Right renal pelvis (tissue), 4 donors: ENCODE results near the gene USP11. TPM values are rescaled to one million over a fixed set of nuclear protein-coding genes. Genes with fewer than 3 reads are reported as not detected.

ENCODE experiments used
- DNase-seq, 4 donors: peaks; one replicate each; pipeline ENCODE4 v3.0.0-alpha.2; 2013; ENCODE audit warnings: low read depth in 4 of 4, low spot score in 3 of 4, missing footprints in 1 of 4
- polyA plus RNA-seq, 4 donors: library from polyadenylated mRNA; unstranded; fragments of 120-200 nt; gene quantifications; one replicate each; pipeline ENCODE4 v1.2.1, GENCODE V29; 2013; ENCODE audit not compliant: insufficient read length in 4 of 4

USP11 gene
- polyA plus RNA-seq, 4 donors, result 116 to 145 (median 132) TPM

DNA sequence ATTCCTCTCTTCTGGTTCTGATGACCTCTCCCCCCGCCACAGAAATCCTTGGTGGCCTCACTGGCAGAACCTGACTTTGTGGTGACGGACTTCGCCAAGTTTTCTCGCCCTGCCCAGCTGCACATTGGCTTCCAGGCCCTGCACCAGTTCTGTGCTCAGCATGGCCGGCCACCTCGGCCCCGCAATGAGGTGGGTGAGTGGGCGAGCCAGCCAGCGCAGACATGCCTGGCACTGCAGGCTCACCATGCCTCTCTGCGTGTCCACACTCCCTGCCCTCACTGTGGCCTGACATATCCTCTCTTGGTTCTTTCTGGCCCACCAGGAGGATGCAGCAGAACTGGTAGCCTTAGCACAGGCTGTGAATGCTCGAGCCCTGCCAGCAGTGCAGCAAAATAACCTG is 30.5 kb upstream of the USP11 start:
- no peak for DNase-seq

DNA sequence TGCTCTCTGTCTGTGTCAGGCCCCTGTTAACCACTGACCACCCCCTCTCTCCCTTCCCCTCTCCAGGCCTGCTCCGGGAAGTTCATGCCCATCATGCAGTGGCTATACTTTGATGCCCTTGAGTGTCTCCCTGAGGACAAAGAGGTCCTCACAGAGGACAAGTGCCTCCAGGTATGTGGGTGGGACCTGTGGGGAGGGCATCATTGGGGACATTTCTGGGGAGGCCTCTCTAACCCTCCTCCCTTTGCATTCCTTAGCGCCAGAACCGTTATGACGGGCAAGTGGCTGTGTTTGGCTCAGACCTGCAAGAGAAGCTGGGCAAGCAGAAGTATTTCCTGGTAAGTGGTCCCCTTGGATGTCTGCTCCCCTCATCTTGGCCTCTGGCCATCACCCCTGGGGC is 29.9 kb upstream of the USP11 start:
- DNase-seq, result no peak

DNA sequence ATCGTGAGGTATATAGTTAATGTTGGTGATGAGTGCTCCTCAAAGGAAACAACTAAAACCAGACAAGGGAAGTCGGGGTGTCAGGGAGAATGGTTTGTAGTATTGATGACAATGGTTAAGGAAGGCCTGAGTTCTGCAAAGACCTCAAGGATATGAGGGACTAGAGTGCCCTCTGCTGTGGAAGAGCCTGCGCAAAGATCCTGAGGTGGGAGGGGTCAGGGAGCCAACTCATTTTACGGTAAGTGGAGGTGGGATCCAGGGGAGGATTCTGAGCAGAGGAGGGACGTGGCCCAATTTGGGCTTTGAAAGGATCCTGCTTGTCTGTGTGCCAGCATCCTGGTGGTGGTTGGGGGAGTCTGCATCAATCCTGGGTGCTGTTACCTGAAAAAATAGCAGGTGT is 27.8 kb upstream of the USP11 start:
- no peak for DNase-seq

DNA sequence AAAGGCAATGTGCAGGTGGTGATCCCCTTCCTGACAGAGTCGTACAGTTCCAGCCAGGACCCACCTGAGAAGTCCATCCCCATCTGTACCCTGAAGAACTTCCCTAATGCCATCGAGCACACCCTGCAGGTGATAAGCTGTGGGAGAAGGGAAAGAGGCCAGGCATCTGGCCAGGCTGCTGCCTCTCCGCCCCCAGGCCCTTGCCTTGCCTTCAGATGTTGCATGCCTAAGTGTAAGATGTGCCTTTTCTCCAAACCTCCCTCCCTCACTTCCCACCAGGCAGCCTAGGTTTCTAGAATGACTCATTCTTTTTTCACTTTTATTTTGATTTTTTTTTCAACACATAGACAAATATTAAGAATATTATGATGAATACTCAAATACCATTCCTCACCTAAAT is 26.5 kb upstream of the USP11 start:
- DNase-seq, result no peak

DNA sequence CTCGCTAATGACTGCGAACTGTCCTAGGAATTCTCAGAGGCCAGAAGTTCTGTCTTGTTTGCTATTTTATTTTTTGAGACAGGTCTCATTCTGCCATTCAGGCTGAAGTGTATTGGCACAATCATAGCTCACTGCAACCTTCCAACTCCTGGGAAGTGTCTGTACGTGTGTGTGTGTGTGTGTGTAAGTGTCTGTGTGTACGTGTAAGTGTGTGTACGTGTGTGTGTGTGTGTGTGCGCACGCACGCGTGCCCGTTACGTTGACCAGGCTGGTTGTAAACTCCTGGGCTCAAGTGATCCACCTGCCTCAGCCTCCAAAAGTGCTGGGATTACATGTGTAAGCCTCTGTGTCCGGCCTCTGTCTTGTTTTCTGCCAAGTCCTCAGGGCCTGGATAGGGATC is 24.7 kb upstream of the USP11 start:
- no peak for DNase-seq

DNA sequence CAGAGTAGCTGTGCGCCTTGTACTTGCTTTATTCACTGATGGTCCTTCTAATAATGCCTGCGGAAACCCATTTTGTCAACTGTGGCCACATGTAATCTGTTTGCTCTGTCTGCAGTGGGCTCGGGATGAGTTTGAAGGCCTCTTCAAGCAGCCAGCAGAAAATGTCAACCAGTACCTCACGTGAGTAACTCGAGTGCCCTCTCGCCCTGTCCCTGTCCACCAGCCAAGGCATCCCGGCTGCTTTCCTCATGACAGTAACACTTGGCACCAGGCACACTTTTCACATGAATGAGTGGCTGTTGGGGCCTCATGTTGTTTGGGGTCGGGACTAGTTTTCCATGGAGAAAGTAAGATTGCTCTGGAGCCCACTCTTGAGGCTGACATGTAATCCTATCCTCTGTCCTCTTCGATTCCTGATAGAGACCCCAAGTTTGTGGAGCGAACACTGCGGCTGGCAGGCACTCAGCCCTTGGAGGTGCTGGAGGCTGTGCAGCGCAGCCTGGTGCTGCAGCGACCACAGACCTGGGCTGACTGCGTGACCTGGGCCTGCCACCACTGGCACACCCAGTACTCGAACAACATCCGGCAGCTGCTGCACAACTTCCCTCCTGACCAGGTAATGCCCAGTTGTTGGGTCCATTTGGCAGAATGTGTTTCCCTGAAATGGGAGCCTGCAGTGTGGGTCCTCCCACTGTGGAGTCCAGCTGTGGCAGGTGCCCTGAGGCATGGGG is 23.1 kb upstream of the USP11 start:
- DNase-seq, result no peak

DNA sequence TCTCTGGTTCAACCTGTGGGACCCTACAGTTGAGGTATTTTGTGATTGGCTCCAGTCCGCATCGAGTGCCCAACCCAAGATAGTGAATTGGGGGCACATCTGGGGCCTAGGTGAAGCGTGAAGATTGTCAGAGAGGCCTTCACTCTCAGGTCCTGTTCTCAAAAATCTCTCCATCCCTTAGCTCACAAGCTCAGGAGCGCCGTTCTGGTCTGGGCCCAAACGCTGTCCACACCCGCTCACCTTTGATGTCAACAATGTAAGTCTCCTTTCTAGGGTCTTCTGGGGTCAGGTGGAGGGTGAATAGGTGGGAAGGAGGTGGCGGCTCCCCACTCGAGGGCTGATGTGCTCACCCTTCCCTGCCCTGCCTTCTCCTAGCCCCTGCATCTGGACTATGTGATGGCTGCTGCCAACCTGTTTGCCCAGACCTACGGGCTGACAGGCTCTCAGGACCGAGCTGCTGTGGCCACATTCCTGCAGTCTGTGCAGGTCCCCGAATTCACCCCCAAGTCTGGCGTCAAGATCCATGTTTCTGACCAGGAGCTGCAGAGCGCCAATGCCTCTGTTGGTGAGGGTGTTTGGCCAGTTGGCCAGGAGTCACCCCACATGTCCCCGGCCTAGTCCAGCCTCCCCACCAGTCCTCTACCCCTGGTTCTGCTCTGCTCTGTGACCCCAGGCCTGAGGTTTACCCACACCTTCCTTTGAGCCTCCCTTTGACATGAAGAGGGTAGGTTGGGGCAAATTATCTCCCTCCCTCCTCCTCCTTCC is 22.0 kb upstream of the USP11 start:
- no peak for DNase-seq

DNA sequence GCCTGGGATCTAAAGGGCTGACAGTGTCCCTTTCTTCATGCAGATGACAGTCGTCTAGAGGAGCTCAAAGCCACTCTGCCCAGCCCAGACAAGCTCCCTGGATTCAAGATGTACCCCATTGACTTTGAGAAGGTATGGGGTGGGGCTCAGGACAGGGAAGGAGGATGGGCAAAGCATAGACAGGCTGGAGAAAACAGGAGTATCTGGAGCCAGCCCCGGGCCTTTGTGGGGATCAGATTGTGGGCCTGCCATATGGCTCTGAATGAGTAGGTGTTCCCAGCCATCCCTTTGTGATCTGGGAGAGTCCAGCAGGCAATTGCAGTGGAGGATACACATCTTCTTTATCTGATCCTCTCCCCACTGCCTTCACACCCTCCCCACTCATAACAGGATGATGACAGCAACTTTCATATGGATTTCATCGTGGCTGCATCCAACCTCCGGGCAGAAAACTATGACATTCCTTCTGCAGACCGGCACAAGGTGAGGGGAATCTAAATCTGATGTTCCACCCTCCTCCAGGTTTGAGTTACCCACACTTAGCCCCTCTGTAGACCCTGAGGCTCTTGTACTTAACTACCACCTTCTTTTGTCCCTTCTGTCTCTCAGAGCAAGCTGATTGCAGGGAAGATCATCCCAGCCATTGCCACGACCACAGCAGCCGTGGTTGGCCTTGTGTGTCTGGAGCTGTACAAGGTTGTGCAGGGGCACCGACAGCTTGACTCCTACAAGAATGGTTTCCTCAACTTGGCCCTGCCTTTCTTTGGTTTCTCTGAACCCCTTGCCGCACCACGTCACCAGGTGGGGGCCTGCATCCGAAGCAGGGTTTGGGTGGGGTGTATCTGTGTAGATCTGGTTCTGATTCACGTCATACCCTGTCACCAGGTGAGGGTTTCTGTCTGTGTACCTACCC is 20.2 kb upstream of the USP11 start:
- DNase-seq, result no peak

DNA sequence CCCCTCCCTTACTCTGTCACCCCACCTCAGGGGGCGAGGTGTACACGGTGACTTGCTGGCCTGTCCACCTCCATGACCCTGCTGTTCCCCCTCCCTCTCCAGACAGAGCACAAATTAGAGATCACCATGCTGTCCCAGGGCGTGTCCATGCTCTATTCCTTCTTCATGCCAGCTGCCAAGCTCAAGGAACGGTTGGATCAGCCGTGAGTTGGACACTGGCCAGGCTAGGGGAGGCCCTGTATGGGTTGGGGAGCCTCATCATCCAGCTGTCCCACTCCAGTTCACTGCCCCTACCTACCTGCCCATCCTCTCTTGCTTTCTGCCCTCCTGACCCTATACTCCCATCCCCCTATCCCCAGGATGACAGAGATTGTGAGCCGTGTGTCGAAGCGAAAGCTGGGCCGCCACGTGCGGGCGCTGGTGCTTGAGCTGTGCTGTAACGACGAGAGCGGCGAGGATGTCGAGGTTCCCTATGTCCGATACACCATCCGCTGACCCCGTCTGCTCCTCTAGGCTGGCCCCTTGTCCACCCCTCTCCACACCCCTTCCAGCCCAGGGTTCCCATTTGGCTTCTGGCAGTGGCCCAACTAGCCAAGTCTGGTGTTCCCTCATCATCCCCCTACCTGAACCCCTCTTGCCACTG is 18.3 kb upstream of the USP11 start:
- no peak for DNase-seq

DNA sequence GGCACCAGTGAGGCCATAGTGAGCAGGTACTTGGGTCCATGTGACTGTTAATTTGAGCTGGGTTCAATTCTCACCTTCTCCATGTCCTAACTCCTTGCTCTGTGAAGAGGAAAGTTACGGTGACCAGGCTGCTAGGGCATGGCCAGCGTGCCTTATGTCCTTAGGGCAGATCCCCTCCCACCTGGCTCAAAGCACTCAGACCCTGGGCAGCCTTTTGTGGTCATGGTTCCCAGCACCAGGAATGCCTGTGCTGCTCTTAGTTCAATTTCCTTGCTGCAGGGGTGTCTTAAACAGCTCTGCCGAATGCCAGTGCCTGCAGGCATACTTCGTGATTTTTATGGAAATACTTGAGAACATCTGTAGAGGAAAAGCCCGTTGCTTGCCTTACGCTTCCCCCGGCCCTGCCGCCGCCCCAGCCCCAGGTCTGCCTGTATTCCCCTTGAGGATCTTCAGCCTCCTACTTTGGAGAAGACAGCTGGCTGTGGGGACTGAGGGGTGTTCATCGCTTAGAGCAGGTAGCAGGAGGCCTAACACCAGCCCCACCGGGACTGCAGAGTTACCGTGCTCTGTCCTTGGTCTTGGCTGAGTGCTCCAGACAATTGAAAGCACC is 17.4 kb upstream of the USP11 start:
- DNase-seq, result no peak

DNA sequence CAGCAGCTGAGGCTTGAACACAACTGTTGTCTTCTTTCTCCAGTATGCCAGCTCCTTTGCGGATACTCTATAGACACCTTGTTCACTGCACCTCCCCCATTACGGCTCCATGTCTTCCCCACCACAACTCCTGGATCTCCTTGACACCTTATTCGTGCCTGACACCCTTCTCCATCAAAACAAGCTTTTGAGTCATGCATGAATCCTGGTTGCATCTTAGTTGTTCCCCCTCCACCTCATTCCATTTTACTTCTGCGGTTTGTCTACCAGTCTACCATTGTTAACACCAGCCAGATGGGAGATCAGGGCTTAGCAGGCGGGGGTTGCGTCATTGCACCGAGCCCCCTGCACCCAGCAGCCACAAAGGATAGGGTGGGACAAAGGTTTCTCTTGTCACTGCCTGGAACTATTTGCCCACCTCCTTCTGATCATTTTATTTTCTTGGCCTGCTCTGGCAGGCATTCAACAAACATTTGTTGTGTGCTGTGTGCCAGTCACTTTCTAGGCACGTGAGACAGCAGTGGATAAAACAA is 16.4 kb upstream of the USP11 start:
- DNase-seq, result no peak

DNA sequence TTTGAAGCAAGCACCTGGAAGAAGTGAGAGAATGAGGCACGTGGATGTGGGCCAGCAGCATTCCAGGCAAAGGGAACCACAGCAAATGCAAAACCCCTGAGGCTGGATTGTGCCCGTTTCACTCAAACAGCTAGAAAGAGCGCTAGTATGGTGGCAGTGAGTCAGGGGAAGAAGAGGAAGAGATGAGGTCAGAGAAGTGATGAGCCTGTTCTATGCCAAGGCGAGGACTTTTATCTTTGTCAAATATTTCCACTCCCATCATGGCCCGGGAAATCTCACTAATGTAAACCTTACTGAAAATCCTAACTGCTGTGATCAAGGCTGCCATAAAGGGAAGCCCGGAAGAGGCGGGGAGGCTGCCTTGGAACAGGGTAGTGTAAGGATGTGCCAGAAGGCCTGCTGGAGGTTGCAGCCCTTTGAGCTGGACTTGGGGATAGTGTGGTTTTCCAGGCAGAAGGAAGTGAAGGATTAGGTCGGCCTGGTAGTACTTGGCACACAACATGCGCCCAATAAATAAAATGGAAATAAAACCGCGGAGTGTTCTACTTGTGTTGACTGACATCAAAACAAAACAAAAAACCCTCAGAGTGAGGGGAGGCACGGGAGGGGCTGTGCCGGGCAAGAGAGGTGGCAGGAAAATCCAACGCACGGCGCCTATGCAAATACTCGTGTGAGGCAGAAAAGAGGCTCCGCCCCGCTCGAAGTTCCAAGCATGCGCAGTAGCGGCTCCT is 15.5 kb upstream of the USP11 start:
- DNase-seq, result no peak

DNA sequence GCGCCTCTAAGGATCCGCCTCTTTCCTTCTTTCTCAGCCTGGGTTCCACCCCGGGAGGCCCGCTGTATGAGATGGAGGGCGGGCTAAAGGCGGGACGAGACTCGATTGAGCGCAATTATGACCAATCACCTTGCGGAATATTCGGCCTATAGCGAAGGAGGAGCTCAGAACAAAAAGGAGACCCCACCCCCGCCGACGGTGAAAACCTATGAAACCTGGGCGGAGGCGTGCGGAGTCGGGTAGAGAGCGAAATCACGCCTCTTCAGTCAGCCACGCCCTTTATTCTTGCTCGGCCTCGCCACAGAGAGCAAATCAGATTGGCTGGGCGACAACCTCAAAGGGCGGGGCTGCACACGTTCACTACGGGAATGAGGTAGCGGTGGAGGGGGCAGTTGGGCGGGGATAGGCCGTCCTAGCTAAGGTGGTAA is 14.9 kb upstream of the USP11 start:
- peak; percentile 86 to 95 (median 95) for DNase-seq

DNA sequence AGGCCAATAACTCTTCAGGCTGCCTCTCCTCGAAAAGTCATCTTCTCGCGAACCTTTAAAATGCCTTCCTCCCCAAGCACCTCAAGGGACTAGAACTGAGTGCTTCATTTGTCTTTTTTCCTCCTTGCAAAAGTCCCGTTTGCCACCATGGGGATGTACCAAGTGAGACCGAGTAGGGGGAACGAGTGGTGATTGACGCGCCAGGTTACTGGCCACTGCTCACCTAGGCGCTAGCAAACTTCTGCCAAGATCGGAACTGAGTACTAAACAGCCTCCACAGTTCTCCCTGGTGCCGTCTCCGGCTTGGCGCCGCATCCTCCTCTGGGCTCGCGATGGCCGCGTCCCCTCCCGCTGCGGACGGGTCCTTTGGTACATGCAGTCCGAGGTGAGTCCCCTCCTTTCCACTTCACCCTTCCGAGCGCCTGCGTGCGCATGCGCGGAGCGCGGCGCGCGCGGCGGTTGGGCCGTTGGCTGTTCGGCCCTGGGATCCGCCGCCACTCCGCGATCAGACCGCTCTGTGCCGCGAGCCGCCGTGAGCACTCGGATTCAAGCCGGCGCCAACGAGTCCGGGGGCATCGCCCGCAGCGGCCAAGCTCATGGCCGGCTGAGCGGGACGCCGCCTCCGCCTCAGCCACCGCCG is 14.4 kb upstream of the USP11 start, which contains the start of gene CDK16:
Gene CDK16 (plus strand): TSS at position 402 of the 640 bp plus-strand sequence. CDS start 4,877 bp downstream, outside the sequence.
- peak; percentile 56 to 82 (median 62) for DNase-seq

DNA sequence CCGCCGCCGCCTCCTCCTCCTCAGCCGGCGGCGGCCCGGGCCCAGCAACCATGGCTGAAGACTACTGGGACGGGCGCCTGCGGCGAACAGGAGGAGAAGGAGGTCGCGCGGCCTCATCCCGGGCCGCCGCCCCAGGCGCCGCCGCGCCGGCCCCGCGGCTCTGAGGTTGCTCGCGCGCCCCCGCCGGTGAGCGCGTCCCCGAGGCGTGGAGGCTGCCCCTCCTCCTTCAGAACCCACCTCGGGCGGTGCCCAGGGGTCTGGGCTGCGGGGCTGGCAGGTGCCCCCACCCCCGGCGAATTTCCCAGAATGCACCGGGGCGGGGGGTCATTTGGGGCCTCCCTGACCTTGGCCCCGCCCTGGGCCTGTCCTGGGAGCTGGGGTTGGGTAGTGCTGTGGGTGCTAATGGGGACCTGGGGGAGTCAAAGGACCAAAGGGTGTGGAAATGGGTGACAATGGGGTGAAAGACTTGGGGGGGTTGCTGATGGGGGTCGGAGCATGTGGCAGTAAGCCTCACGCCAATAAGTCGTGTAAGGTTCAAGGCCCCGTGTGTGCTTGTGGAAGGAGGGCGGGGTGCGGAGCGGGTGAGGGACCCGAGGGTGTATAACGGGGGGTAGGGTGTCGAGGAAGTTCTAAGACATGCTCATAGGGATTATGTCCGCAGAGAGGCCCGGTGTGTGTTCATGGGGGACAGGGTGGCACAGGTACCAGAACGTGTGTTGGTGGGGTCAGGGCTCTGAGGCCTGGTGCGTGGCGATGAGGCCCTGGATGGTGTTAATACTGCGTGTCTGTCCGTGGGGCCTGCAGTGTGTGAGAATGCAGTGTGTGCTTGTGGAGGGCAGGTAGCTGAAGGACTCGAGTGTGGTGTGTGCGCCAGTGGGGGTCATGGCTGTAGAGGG is 13.6 kb upstream of the USP11 start:
- DNase-seq, result no peak

DNA sequence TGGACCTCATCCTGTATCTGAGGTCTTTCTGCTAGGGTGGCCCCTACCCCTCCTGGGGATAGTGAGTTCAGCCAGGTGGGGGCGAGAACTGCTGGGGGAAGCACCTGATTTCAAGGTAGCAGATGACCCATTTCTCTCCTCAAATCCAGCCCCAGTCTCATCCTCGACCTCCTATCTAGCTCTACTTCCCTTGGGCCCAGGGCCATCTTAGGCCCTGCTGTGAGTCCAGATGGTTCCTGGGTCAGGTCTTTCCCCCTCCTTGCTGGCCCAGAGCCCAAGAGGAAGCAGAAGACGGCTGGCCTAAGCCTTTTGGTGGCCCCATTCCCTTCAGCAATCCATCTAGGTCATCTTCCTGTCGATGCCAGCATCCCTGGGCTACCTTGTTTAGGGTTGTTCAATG is 11.1 kb upstream of the USP11 start:
- DNase-seq, result no peak

DNA sequence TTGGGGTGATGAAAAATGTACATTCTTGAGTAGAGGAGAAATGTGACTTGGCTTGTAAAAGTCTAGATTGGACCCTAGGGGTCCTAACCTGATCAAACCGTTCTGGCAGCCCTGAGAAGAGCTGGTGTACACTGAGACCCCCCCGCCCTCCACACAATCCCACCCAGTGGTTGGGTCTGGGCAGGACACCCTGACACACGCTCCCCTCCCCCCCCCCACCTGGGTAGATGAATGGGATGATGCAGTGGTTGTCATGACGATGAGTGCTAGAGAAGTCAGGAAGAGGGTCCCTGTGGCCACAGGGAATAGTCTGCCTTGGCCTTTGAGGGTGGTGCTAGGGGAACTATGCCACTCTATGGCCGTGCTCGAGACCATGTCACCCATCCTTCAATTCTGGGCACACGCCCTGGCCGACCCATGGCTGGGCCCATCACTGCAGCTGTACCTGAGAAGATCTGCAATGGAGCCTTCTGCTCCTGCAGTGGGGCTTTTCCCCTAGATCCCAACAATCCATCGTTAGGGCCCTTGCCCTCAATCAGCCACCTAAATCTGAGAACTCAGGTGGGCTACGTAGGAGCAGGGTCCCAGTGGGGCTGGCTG is 10.0 kb upstream of the USP11 start:
- no peak for DNase-seq
